Gastrocnemius medialis (tissue), 4 donors: ENCODE data around the gene ICOS.

Experiments
- POLR2A ChIP-seq, 2 donors: fragments of 450-650 bp; IDR thresholded peaks; one replicate each; pipeline ENCODE4 v1.6.1; 2017; ENCODE audit warnings: antibody characterized with exemption in 2 of 2, mild to moderate bottlenecking in 2 of 2, moderate library complexity in 2 of 2
- TF ChIP-seq, protein P1 (sequence below), 5 experiments: fragments of 450-650 bp in 3 of 5; fragments of 200-600 bp in 2 of 5; sonication (generic) in 2 of 5; IDR thresholded peaks in 4 of 5; conservative IDR thresholded peaks in 1 of 5; 1 replicate in 4 of 5; 2 replicates in 1 of 5; pipeline ENCODE4 v1.5.1; 2016 to 2019; ENCODE audit warnings: antibody characterized with exemption in 5 of 5, mild to moderate bottlenecking in 3 of 5, moderate library complexity in 3 of 5

DNA sequence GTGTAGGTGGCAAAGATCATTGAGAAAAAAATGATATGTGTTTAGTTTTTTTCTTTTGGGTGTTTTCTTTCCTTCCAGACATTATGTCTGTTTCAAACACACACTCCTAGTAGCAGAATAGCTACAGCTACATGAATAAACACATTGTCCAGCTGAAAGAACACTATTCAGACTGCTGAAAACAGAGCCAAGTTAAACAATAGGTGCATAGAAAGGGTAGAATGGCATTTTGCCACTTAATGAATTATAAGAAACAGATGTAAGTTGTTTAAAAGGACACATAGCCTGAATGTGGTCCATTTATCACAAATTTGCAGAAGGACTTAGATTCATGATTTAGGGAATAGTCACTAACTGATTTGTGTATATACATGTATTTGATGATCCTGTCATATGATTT, 48.9 kb upstream of the ICOS start:
- TF ChIP-seq, protein P1, sequence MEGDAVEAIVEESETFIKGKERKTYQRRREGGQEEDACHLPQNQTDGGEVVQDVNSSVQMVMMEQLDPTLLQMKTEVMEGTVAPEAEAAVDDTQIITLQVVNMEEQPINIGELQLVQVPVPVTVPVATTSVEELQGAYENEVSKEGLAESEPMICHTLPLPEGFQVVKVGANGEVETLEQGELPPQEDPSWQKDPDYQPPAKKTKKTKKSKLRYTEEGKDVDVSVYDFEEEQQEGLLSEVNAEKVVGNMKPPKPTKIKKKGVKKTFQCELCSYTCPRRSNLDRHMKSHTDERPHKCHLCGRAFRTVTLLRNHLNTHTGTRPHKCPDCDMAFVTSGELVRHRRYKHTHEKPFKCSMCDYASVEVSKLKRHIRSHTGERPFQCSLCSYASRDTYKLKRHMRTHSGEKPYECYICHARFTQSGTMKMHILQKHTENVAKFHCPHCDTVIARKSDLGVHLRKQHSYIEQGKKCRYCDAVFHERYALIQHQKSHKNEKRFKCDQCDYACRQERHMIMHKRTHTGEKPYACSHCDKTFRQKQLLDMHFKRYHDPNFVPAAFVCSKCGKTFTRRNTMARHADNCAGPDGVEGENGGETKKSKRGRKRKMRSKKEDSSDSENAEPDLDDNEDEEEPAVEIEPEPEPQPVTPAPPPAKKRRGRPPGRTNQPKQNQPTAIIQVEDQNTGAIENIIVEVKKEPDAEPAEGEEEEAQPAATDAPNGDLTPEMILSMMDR (IDR thresholded peaks at IDR 0.05 in 4 of 5, conservative IDR thresholded peaks at IDR 0.05 in 1 of 5) = no peak
- TF ChIP-seq POLR2A (IDR thresholded peaks at IDR 0.05) = no peak
